ENCODE measurements around the gene NECTIN3. TPM values are rescaled to one million over a fixed set of nuclear protein-coding genes. Genes with fewer than 3 reads are reported as not detected.

Gene NECTIN3
- total and polyA plus RNA-seq, 10 of the 15 experiments (the other 5 are each of a cell fraction or from before 2014, with no cell fraction given) = 0.21 TPM; not detected in 9

- TF ChIP-seq ELK1 (IDR thresholded peaks at IDR 0.05; ENCODE audit: low read depth, low read length) = no peak
- TF ChIP-seq BHLHE40 (IDR thresholded peaks at IDR 0.05; ENCODE audit: borderline replicate concordance in 1 of 2, low read depth in 2 of 2, low read length in 1 of 2) = no peak
- TF ChIP-seq NFXL1 (IDR thresholded peaks at IDR 0.05; ENCODE audit: borderline replicate concordance) = no peak
- TF ChIP-seq ZNF217 (IDR thresholded peaks at IDR 0.05) = no peak
- no peak for TF ChIP-seq ZNF274 (IDR thresholded peaks at IDR 0.05; ENCODE audit: insufficient read depth, insufficient read length)
- TF ChIP-seq ZNF24 (IDR thresholded peaks at IDR 0.05) = no peak
Observed at GRCh38 chr3:111027868-111028267, 43.7 kb upstream of the NECTIN3 start (continued).

DNA sequence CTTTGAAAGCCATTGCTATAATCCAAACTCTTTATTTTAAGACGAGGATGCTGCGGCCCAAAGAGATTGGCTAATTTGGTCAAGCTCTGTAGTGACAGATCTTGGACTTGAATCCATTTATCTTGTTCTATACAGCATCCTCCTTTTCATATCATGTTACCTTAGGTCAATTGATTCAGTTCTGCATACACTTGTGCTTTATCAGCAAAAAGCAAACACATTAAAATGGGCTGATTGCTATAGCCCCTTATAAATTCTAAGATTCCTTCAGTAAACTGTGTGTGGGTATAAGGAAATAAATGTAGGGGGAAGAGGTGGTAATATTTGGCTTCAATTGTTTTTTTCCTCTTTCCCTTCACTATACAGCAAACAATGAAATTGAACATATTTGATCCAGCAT is 40.1 kb upstream of the NECTIN3 start:
- Histone ChIP-seq H3K36me3 (ENCODE audit: control insufficient read depth in 2 of 2, insufficient read depth in 2 of 2, low read length in 1 of 2) (no peaks in the 10 kb centered on the region), H2AFZ (ENCODE audit: control insufficient read depth, low read depth, low read length) (no peak overlapping the region), H3K9me3 (replicated peaks; ENCODE audit: control insufficient read depth, insufficient read depth, low read length) (no peaks in the 10 kb centered on the region), H3K9ac (ENCODE audit: control insufficient read depth, insufficient read depth, low read length) (no peak overlapping the region), H3K79me2 (ENCODE audit: control insufficient read depth, insufficient read depth, low read length) (no peaks in the 10 kb centered on the region), H3K4me3 (no peak overlapping the region), H3K27ac (ENCODE audit: control insufficient read depth, insufficient read depth) (no peak overlapping the region), H3K4me1 (ENCODE audit: control insufficient read depth, insufficient read depth, low read length) (no peaks in the 10 kb centered on the region), H3K4me2 (ENCODE audit: control insufficient read depth, insufficient read depth) (no peak overlapping the region), H4K20me1 (ENCODE audit: control insufficient read depth, insufficient read depth) (no peaks in the 10 kb centered on the region), H3K27me3 (replicated peaks in 1 of 2; ENCODE audit: control insufficient read depth in 2 of 2, insufficient read depth in 2 of 2, low read length in 1 of 2) (no peaks in the 10 kb centered on the region)
- DNase-seq (ENCODE audit: low read depth, low spot score) (no peak), ATAC-seq (no peak), FAIRE-seq (no peak)
- no peak for TF ChIP-seq RUNX3 (IDR thresholded peaks at IDR 0.05; ENCODE audit: low read length)
- TF ChIP-seq GABPA (IDR thresholded peaks at IDR 0.05; ENCODE audit: low read depth) = no peak
- no peak for TF ChIP-seq SP1 (IDR thresholded peaks at IDR 0.05; ENCODE audit: low read depth, low read length)
- TF ChIP-seq RB1 (IDR thresholded peaks at IDR 0.05; ENCODE audit: borderline replicate concordance) = no peak
- ChIA-PET POLR2A (no interaction called here), SMC1A (ENCODE audit: uncharacterized antibody, unreplicated experiment) (no interaction called here), RAD21 (ENCODE audit: unreplicated experiment) (no interaction called here), CTCF (no interaction called here)
- in situ Hi-C loops (cut with MboI) (no loop called here), intact Hi-C loops (cut with micrococcal nuclease; ENCODE audit: unreplicated experiment) (no loop called here)
- BruUV-seq (replicated peaks) = no TSS peak
- 0% methylated on average over 2 of the region's 2 CpGs for WGBS (ENCODE audit: insufficient coverage, insufficient replicate concordance, low lambda C conversion rate, missing lambda C conversion rate)

Data from GM12878 (cell line).